Cortex of kidney (tissue), 1 donor: ENCODE data around the gene RALA.
"Not testable (repeated sequence)": the region's sequence is repeated elsewhere in the genome, so short reads cannot be mapped to it uniquely, and the experiment has no call there.

Experiments used
- DNase-seq: peaks from one replicate; lab custom pipeline; 2025; lab: John Stamatoyannopoulos, UW

The RALA gene

DNA sequence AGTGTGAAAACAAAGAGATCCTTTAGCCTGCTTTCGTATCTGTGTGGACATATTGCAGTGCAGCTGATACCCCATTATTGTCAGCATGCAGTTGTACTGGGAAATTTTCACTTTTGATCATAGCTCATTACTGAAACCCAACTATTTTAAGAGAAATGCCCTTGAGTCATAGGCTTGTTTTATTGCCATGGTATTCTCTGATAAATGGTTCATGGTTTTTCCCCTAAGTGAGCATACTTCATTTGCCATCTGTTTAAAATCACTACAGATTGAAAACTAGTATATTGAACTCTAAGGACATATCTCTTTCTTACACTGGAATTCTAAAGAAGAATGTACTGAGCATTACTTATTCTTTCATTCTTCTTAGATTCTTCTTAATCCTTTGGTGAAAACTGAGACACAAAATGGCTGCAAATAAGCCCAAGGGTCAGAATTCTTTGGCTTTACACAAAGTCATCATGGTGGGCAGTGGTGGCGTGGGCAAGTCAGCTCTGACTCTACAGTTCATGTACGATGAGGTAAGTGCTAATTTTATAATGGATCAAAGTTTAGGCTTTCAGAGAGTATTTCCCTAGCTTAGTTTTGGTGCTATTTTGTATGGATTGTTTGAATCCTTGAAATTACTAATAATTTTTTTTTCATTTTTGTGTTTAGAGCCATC lies 63.0 kb downstream of the RALA start:
- no peak for DNase-seq

DNA sequence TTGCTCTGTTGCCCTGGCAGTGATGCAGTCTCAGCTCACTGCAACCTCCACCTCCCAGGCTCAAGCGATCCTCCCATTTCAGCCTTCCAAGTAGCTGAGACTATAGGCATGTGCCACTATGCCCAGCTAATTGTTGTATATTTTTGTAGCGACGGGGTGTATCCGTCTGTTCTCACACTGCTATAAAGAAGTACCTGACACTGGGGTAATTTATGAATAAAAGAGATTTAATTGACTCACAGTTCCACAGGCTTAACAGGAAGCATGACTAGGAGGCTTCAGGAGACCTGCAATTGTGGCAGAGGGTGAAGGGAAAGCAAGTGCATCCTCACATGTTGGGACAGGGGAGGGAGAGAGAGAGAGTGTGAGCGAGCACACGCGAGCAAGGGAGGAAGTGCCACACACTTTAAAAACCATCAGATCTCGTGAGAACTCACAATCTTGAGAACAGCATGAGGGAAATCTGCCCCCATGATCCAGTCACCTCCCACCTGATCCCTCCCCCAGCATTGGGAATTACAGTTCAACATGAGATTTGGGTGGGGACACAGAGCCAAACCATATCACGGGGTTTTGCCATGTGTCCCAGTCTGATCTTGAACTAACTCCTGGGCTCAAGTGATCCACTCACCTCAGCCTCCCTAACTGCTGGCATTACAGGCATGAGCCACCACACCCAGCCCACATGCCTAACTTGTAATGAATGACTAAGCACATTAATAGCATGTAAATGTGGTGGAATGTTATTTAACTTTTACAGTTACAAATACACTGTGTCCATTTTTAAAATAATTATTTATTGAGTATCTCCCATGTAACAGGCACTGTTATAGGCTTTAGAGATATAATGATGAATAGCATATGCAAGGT lies 65.5 kb downstream of the RALA start:
- no peak for DNase-seq

DNA sequence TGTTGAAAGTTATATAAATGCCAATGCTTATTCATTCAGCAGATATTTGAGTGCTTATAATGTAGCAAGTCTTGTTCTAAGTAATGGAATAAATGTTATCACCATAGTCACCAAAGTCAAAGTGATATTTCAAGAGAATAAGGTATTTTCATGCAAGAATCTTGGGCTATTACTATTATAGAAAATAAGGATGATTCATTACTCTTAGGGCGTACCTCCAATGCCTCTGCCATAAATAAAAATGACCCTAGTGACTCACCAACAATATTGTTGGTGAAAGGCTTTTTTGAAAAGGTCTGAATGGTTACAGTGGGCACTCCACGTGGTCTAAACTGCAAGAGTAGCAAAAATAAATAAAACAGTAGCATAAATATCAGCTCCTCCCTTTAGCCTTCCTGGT lies 68.4 kb downstream of the RALA start:
- no peak for DNase-seq

DNA sequence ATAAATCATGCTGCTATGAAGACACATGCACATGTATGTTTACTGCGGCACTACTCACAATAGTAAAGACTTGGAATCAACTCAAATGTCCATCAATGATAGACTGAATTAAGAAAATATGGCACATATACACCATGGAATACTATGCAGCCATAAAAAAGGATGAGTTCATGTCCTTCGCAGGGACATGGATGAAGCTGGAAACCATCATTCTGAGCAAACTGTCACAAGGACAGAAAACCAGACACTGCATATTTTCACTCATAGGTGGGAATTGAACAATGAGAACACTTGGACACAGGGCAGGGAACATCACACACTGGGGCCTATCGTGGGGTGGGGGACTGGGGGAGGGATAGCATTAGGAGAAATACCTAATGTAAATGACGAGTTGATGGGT lies 69.7 kb downstream of the RALA start:
- not testable (repeated sequence) for DNase-seq

DNA sequence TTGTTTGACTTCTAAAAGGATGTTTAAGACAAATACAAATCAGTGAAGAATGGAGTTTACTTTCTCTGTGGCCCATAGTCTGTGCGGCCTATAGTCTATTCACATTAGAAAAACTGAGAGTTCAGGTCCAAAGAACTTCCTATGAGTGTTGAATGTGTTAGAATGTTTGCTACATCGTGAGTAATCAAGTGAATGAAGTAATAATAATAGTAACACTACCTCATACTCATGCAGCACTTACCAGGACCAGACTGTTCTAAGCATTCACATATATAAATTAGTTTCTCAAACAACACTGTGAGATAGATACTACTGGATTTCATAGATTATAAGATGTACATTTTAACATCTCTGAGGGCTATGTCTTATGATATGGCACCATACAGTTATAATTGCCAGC lies 70.4 kb downstream of the RALA start:
- DNase-seq = no peak

DNA sequence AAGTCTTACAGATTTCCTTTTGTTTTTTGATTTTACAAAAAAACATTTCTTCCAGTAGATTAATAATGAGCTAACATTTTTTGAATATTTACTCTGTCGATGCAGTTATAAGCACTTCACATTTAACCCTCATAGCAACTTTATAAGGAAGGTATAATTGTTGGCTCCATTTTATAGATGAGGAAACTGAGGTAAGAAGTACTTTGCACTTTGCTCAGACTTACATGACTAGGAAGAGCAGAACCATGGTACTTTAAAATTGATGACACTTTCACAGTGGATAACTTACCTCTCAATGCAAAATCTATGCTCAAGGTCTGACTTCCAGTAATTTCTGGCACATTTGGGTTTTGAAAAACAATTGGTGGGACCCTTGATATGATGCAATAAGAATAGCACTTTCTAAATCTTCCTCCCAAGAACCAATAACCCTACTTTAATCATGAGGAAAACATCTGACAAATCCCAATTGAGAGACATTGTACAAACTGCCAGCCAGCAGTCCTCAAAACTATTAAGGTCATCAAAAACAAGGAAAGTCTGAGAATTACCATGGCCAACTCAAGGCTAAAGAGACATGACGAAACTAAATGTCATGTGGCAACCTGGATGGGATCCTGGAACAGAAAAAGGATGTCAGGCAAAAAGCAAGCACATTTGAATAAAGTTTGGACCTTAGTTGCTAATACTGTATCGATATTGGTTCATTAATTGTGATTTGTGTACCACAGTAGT lies 72.6 kb downstream of the RALA start:
- no peak for DNase-seq

DNA sequence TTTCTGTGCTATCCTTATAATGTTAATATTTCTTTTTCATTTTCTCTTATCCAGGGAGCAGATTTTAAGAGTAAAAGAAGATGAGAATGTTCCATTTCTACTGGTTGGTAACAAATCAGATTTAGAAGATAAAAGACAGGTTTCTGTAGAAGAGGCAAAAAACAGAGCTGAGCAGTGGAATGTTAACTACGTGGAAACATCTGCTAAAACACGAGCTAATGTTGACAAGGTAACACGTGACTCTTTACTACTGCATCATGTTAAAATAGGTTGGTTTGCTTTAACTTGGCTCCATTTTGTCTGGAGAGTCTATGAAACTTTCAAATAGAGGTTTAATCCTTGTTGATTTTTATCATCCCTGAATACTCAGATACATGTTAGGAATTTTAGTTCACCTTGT lies 73.3 kb downstream of the RALA start:
- no peak for DNase-seq

DNA sequence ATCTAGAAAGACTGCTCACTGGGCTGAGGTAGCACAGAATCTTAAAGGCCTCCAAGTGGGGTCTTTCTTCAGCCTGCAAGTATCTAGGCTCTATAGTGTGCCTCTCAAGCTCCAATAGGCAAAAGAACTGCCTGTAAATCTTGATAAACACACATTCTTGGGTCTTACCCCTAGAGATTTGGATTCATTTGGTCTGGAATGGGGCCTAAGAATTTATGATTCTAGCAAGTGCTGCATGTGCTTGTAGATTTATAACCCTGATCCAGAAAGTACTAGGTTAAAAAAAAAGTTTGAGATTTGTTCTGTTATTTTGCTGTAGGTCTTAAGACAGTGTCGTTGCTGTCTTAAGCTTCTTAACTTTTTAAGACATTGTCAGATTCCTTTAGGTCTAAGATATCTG lies 74.1 kb downstream of the RALA start:
- DNase-seq = no peak

DNA sequence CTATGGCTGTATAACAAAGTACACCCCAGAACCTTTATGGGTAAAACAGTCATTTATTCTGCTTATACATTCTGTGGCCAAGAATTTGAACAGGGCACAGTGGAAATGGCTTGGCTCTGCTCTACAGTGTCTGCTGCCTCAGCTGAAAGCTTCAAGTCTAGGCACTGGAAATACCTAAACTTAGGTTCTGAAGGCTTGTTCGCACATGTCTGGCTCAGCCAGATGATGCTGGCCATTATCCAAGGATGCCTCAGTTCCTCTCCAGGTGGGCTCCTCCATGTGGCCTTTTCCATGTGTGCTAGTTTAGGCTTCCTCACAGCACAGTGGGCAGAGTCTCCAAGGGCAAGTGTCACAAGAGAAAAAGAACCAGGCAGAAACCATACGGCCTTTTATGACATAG lies 76.8 kb downstream of the RALA start:
- no peak for DNase-seq

DNA sequence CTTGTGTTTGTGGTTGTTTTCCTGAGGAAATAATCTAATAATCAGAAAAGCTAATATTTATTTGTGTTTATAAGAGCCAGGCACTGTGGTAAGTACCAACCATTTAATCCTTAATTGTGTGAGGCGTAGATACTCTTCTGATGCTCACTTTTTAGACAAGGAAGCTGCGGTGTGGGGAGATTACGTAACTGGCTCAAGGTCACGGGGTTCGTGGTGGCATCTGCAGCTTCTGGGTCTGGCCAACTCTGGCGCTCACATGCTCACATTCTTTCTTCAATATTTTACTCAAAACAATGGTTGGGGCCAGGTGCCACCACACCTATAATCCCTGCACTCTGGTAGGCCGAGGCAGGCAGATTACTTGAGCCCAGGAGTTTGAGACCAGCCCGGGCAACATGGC lies 77.6 kb downstream of the RALA start:
- no peak for DNase-seq

DNA sequence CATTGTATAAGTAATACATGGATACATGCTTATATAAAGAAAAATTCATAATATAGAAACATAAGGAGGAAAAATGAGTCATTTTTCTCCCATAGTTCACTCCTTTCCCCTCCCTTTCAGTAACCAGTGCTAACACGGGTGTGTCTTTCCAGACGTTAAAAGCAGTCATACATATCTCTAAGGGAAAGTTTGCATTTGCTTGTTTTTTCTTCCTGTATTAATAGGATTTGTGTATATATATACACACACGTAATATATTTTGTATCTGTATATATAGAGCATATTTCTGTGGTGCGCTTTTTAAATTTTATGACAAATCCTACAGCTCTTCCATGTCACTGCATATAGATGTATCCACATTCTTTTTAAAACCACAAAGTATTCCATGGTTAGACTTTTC lies 78.8 kb downstream of the RALA start:
- no peak for DNase-seq

DNA sequence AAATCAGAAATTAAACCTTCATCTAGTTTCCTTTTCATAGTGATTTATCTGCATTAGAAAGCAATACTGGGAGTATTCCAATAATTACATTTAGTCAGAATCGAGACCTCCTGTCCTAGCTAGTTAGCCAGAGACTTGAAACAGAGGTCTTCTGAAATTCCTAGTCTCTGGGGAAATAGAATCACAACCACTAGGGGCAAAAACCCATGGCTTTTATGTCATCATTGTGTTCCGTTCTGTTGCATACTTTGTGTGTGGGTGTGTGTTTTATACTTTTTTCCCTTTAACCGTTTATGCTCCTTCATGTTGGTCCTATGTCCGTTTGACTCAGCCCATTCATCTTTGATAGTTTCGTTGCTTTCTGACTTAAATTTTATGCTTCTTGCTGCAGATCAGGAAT lies 79.8 kb downstream of the RALA start:
- DNase-seq = no peak

DNA sequence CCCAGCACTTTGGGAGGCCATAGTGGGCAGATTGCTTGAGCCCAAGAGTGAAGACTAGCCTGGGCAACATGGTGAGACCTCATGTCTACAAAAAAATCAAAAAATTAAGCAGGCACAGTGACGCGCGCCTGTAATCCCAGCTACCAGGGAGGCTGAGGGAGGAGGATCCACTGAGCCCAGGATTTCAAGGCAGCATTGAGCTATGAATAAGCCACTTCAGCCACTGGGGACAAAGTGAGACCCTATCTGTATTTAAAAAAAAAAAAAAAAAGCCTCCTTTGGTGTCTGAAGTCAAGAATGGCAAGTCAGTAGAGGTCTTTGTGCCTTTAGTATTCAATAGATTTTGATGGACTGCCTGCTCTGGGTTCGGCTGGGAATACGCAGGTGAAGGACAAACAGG lies 85.7 kb downstream of the RALA start:
- DNase-seq = no peak

DNA sequence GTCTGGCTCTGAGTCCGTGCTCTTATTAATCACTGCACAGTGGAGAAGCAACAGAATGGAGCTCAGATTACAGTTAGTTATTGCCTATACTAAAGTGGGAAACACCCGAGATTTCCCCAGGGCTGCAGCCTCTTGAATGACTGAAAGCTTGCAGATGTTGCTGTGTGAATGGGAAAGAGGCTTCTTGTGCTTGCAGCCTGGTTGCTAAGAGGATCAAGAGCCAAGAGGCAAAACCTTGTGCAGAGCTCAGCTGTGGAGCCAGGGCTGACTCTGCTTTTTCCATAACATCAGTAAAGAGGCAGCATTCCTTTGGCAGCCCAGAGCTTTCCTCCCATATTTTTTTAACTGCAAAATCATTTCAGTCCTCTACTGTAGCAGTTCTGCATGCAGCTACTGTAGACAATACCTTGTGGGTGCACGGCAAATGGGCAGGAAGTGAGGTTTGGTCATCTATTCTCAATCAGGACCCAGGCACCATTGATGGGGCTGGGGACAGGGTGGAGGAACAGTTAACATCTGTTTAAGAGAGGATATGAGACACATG lies 86.5 kb downstream of the RALA start:
- DNase-seq = no peak

DNA sequence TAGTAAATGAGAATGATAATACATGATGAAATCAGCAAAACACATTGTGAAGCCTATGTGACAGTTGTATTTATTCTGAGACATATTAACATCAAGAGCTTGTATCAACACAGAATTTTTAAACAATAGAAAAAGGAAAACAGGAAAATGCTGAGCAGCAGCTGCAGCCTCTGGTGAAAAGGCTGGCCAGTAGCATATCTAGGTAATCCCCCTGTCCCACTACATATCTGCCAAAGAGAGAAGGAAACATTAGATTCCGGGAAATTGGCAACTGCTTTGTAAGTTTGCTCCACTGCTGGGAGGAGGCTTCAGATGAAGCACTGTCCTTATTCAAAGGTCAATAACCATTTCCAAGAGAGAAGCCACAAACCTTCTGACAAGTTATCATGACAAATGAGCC lies 89.4 kb downstream of the RALA start:
- DNase-seq = no peak

DNA sequence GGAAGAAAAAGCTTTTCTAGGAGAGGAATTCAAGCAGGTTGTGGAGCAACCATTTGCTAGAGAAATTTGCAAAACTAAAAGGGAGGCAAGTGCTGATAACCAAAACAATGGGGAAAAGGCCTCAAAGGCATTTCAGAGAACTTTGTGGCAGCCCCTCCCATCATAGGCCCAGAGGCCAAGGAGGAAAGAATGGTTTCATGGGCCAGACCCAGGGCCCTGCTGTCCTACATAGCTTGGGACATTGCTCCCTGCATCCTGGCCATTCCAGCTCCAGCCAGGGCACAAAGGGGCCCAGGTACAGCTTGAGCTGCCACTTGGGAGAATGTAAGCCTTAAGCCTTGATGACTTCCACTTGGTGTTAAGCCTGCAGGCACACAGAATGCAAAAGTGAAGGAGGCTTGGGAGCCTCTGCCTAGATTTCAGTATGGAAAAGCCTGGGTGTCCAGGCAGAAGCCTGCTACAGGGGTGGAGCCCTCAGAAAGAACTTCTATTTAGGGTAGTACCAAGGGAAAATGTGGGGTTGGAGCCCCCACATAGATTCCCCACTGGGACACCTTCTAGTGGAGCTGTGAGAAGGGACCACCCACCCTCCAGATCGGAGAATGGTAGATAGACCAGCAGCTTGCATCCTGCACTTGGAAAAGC lies 91.2 kb downstream of the RALA start:
- DNase-seq = no peak

DNA sequence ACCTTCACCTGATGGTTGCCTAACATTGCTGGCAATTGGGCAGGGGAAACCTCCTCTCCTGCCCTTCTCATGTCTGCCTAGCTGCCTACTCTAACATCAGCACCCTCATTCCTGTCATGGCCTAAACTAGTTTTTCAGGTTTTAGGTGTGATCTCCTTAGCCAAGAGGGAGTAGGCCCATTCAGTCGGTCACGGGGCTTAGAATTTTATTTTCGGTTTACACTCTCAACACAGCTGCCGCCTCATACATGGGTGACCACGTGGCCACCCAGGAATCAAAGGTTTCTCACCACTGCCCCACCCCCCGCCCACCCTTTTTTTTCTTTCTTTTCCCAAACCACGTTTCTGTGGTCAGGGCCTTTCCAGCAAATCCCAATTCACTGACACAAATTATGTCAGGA lies 97.2 kb downstream of the RALA start:
- DNase-seq = no peak

DNA sequence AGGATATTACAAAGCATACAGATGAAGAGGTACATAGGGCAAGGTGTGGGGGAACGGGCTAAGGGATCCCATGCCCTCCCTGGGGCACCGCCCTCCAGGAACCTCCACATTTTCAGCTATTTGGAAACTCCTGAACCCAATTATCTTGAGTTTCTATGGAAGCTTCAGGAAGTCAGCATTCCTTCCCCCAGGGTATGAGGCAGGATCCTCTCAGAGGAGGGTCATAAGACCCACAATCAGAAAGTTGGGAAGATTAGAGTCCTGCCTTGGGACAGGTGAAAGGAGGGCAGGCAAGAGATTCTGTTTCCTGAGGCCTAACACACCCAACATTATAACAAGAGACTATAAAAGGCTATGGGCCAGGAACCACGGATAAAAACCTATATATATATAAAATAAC lies 98.0 kb downstream of the RALA start:
- no peak for DNase-seq

DNA sequence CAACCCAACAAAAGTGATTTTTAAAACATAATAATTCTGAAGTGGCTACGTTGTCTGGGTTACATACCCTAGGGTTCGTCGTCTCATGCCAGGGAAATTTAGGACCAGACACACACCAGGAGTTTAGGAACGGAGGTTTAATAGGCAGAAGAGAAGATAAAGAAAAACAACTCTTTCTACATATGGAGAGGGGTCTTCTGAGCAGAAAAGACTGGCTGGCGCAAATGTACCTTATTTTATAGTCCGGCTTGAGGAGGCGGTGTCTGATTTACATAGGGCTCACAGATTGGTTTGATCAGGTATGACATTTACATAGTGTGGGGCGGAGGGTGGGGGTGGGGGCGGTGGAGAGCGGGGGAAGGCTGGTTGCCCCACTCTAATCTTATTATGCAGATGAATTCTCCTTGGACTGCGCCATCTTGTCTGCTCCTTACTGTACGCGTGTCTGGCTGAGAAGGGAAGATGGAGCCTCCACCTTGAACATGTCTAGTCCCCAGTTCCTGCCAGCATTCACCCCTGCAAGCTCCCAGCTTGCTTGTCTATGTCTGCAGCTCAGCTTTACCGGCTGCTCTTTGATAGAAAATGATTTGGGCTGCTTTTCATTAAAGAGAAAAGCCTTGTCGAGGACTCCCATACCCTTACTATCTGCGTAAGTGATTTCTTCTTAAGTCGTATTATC lies 98.7 kb downstream of the RALA start:
- no peak for DNase-seq

DNA sequence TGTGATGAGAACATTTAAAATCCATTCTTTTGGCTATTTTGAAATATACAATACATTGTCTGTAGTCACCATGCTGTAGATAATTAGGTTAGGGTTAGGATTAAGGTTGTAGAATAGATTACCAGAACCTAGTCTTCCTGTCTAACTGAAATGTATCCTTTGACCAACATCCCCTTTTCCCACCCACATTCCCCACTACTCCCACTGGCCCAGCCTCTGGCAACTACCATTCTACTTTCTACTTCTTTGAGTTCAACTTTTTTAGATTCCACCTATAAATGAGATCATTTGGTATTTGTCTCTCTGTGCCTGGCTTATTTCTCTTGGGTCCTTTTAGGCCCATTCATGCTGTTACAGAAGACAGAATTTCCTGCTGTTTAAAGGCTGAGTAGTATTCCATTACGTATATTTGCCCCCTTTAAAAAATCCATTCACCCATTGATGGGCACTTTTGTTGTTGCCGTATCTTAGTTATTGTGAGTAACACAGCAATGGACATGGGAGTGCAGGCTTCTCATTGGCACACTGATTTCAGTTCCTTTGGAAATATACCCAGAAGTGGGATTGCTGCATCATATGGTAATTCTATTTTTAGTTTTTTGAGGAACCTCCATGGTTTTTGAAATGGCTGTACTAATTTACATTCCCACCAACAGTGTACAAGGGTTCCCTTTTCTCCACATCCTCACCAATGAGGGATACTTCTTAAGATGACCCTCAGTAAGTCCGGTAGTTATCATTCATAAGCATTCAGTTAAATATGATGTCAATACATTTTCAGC lies 104.0 kb downstream of the RALA start:
- no peak for DNase-seq
